22Rv1 (cell line): ENCODE data around the gene TIGD1.

Source experiments
- ZFX ChIP-seq: fragments of 450-650 bp; IDR thresholded peaks from 2 replicates; pipeline ENCODE4 v1.6.1; 2017; ENCODE audit warnings: antibody characterized with exemption, borderline replicate concordance
- TF ChIP-seq, protein P1 (sequence below): fragments of 450-650 bp; IDR thresholded peaks from 2 replicates; pipeline ENCODE4 v1.5.1; 2017; ENCODE audit warnings: mild to moderate bottlenecking

DNA sequence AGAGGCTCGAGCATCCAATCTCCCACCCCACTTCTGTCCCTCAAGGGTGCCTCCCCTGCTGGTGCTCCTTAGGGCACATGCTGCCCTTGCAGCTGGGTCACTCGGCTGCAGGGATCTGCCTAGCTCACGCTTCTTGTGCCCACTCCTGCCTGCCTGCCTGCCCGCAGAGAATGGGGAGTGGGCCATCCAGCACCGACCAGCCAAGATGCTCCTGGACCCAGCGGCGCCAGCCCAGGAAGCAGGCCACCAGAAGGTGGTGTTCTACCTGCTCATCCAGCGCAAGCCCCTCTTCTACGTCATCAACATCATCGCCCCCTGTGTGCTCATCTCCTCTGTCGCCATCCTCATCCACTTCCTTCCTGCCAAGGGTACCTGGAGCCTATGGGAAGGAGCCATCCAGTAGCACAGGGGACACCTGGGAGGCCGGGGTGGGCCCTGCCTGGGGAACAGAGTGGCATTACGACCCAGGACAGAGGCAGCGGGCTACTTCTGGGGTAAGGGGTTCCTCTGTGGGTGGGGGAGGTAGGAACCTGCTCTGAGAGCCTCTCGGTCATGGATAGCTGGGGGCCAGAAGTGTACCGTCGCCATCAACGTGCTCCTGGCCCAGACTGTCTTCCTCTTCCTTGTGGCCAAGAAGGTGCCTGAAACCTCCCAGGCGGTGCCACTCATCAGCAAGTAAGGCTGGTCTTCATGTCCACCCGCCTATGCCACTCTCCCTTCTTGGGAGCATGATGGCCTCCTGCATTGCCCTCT, 7.5 kb downstream of the TIGD1 start:
- TF ChIP-seq, protein P1, sequence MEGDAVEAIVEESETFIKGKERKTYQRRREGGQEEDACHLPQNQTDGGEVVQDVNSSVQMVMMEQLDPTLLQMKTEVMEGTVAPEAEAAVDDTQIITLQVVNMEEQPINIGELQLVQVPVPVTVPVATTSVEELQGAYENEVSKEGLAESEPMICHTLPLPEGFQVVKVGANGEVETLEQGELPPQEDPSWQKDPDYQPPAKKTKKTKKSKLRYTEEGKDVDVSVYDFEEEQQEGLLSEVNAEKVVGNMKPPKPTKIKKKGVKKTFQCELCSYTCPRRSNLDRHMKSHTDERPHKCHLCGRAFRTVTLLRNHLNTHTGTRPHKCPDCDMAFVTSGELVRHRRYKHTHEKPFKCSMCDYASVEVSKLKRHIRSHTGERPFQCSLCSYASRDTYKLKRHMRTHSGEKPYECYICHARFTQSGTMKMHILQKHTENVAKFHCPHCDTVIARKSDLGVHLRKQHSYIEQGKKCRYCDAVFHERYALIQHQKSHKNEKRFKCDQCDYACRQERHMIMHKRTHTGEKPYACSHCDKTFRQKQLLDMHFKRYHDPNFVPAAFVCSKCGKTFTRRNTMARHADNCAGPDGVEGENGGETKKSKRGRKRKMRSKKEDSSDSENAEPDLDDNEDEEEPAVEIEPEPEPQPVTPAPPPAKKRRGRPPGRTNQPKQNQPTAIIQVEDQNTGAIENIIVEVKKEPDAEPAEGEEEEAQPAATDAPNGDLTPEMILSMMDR = no peak
- TF ChIP-seq ZFX = no peak
